ENCODE data around the gene NPM1.

The NPM1 gene

GRCh38 chr5:171427318-171428167, 39.9 kb downstream of the NPM1 start:
- no peak for DNase-seq (ENCODE audit: low read depth in 2 of 2, low spot score in 1 of 2)

- no peak for DNase-seq (ENCODE audit: low read depth in 2 of 2, low spot score in 1 of 2)
These were observed 40.6 kb downstream of the NPM1 start for GRCh38 chr5:171428168-171428696.

GRCh38 chr5:171428809-171429542, 41.3 kb downstream of the NPM1 start:
- DNase-seq (ENCODE audit: low read depth in 2 of 2, low spot score in 1 of 2), result no peak

- no peak for DNase-seq (ENCODE audit: low read depth in 2 of 2, low spot score in 1 of 2)
These were observed 41.9 kb downstream of the NPM1 start for GRCh38 chr5:171429543-171429910.

GRCh38 chr5:171431251-171431777, 43.7 kb downstream of the NPM1 start:
- no peak for DNase-seq (ENCODE audit: low read depth in 2 of 2, low spot score in 1 of 2)

- DNase-seq (ENCODE audit: low read depth in 2 of 2, low spot score in 1 of 2), result no peak
These were observed 44.4 kb downstream of the NPM1 start for GRCh38 chr5:171432076-171432475.

- DNase-seq (ENCODE audit: low read depth in 2 of 2, low spot score in 1 of 2), result no peak
These were observed 45.1 kb downstream of the NPM1 start for GRCh38 chr5:171432583-171433351.

- DNase-seq (ENCODE audit: low read depth in 2 of 2, low spot score in 1 of 2), result no peak
These were observed 45.7 kb downstream of the NPM1 start for GRCh38 chr5:171433352-171433698.

GRCh38 chr5:171433982-171434676, 46.5 kb downstream of the NPM1 start:
- no peak for DNase-seq (ENCODE audit: low read depth in 2 of 2, low spot score in 1 of 2)

GRCh38 chr5:171434874-171435273, 47.2 kb downstream of the NPM1 start:
- no peak for DNase-seq (ENCODE audit: low read depth in 2 of 2, low spot score in 1 of 2)

- DNase-seq (ENCODE audit: low read depth in 2 of 2, low spot score in 1 of 2), result no peak
These were observed 48.3 kb downstream of the NPM1 start for GRCh38 chr5:171435908-171436307.

- DNase-seq (ENCODE audit: low read depth in 2 of 2, low spot score in 1 of 2), result no peak
These were observed 49.2 kb downstream of the NPM1 start for GRCh38 chr5:171436804-171437285.

GRCh38 chr5:171437286-171437821, 49.7 kb downstream of the NPM1 start:
- no peak for DNase-seq (ENCODE audit: low read depth in 2 of 2, low spot score in 1 of 2)

GRCh38 chr5:171438738-171439137, 51.1 kb downstream of the NPM1 start:
- no peak for DNase-seq (ENCODE audit: low read depth in 2 of 2, low spot score in 1 of 2)

- no peak for DNase-seq (ENCODE audit: low read depth in 2 of 2, low spot score in 1 of 2)
These were observed 53.7 kb downstream of the NPM1 start for GRCh38 chr5:171441246-171441791.

- no peak for DNase-seq (ENCODE audit: low read depth in 2 of 2, low spot score in 1 of 2)
These were observed 54.8 kb downstream of the NPM1 start for GRCh38 chr5:171442287-171443042.

GRCh38 chr5:171444582-171444981, 56.9 kb downstream of the NPM1 start:
- no peak for DNase-seq (ENCODE audit: low read depth in 2 of 2, low spot score in 1 of 2)

GRCh38 chr5:171445644-171446516, 58.2 kb downstream of the NPM1 start:
- no peak for DNase-seq (ENCODE audit: low read depth in 2 of 2, low spot score in 1 of 2)
